GM23338 (cell line): Measurements from ENCODE around the gene P2RY13. TPM values are rescaled to one million over a fixed set of nuclear protein-coding genes. Genes with fewer than 3 reads are reported as not detected.
A peak's percentile ranks its signal among the peaks of the same experiment; 100 is the strongest.

ENCODE experiments used
- ATAC-seq: fragments of 200-7000 bp; cut with Tn5 transposase; 3 replicates; pipeline ENCODE4 v1.9.1; 2020
- DNase-seq: peaks from one replicate; pipeline ENCODE4 v3.0.0-alpha.2; 2015; ENCODE audit warnings: low spot score
- H2AFZ ChIP-seq: fragments of 200-600 bp; sonication (generic); 2 replicates; pipeline ENCODE4 v1.8.0; 2016; ENCODE audit warnings: antibody characterized with exemption, mild to moderate bottlenecking, moderate library complexity
- H3F3A ChIP-seq: fragments of 200-600 bp; sonication (generic); replicated peaks from 2 replicates; pipeline ENCODE4 v1.8.0; 2017; ENCODE audit warnings: antibody characterized with exemption, mixed run types, low read depth
- H3K27ac ChIP-seq: fragments of 200-600 bp; sonication (generic); 2 replicates; pipeline ENCODE4 v1.6.1; 2016; ENCODE audit warnings: low read depth
- H3K27me3 ChIP-seq: fragments of 200-600 bp; sonication (generic); 2 replicates; pipeline ENCODE4 v1.8.0; 2016; ENCODE audit warnings: mild to moderate bottlenecking, mixed run types, moderate library complexity; ENCODE audit not compliant: insufficient read depth
- H3K36me3 ChIP-seq: fragments of 200-600 bp; sonication (generic); 2 replicates; pipeline ENCODE4 v1.8.0; 2016; ENCODE audit warnings: mild to moderate bottlenecking; ENCODE audit not compliant: insufficient read depth
- H3K4me1 ChIP-seq: fragments of 200-600 bp; sonication (generic); 2 replicates; pipeline ENCODE4 v1.8.0; 2016; ENCODE audit warnings: mild to moderate bottlenecking, moderate library complexity; ENCODE audit not compliant: insufficient read depth
- H3K4me2 ChIP-seq: fragments of 200-600 bp; sonication (generic); 2 replicates; pipeline ENCODE4 v1.7.1; 2017; ENCODE audit warnings: mixed run types
- H3K4me3 ChIP-seq: fragments of 200-600 bp; sonication (generic); 2 replicates; pipeline ENCODE4 v1.6.1; 2016; ENCODE audit warnings: mixed run types
- H3K79me2 ChIP-seq: fragments of 200-600 bp; sonication (generic); replicated peaks from 2 replicates; pipeline ENCODE4 v1.8.0; 2017; ENCODE audit warnings: mild to moderate bottlenecking; ENCODE audit not compliant: insufficient read depth
- H3K9me2 ChIP-seq: fragments of 200-600 bp; sonication (generic); 2 replicates; pipeline ENCODE4 v1.8.0; 2017; ENCODE audit not compliant: insufficient read depth
- H4K20me1 ChIP-seq: fragments of 200-600 bp; sonication (generic); replicated peaks from 2 replicates; pipeline ENCODE4 v1.8.0; 2017; ENCODE audit warnings: mild to moderate bottlenecking; ENCODE audit not compliant: insufficient read depth
- H3K27ac Mint-ChIP-seq: 2 replicates; pipeline ENCODE4 v1.8.0; 2020; ENCODE audit warnings: inconsistent platforms, mild to moderate bottlenecking, moderate library complexity, mixed read lengths
- H3K27me3 Mint-ChIP-seq: 3 replicates; pipeline ENCODE4 v1.8.0; 2022; ENCODE audit warnings: low read depth, mild to moderate bottlenecking, moderate library complexity, mixed read lengths, inconsistent platforms; ENCODE audit not compliant: insufficient read depth, poor library complexity
- H3K36me3 Mint-ChIP-seq: 3 replicates; pipeline ENCODE4 v1.8.0; 2021; ENCODE audit warnings: low read depth, mild to moderate bottlenecking, inconsistent platforms, moderate library complexity, mixed read lengths
- H3K4me1 Mint-ChIP-seq: 3 replicates; pipeline ENCODE4 v1.8.0; 2020; ENCODE audit warnings: mild to moderate bottlenecking, inconsistent platforms, mixed read lengths
- H3K4me3 Mint-ChIP-seq: 3 replicates; pipeline ENCODE4 v1.8.0; 2021; ENCODE audit warnings: moderate library complexity, mild to moderate bottlenecking, inconsistent platforms, mixed read lengths
- H3K9me3 Mint-ChIP-seq: 3 replicates; pipeline ENCODE4 v1.8.0; 2020; ENCODE audit warnings: moderate library complexity, mild to moderate bottlenecking, inconsistent platforms, mixed read lengths
- CREB1 ChIP-seq: fragments of 250-450 bp; sonication (Bioruptor Pico); IDR thresholded peaks from 2 replicates; pipeline ENCODE4 v1.5.0; 2020; ENCODE audit warnings: low read depth, mild to moderate bottlenecking, moderate library complexity
- CTCF ChIP-seq, 2 experiments: fragments of 200-600 bp in 1 of 2; sonication (generic) in 1 of 2; conservative IDR thresholded peaks; 2 replicates each; pipeline versions ENCODE4 v1.5.1 to v1.6.1; 2016 to 2017; ENCODE audit warnings: antibody characterized with exemption in 2 of 2, low read depth in 2 of 2, mild to moderate bottlenecking in 2 of 2, moderate library complexity in 1 of 2
- ETS1 ChIP-seq: IDR thresholded peaks from 2 replicates; pipeline ENCODE4 v1.6.1; 2016; ENCODE audit warnings: antibody characterized with exemption
- EZH2 ChIP-seq: fragments of 200-600 bp; sonication (generic); IDR thresholded peaks from one replicate; pipeline ENCODE4 v1.8.0; 2017; ENCODE audit warnings: antibody characterized with exemption, mild to moderate bottlenecking, low read depth; ENCODE audit not compliant: unreplicated experiment
- EZH2phosphoT487 ChIP-seq: fragments of 200-600 bp; sonication (generic); IDR thresholded peaks from one replicate; pipeline ENCODE4 v1.8.1; 2018; ENCODE audit warnings: antibody characterized with exemption; ENCODE audit not compliant: unreplicated experiment
- JUNB ChIP-seq: IDR thresholded peaks from one replicate; pipeline ENCODE4 v1.6.1; 2016; ENCODE audit warnings: antibody characterized with exemption; ENCODE audit not compliant: unreplicated experiment
- NANOG ChIP-seq: IDR thresholded peaks from 2 replicates; pipeline ENCODE4 v1.6.1; 2016; ENCODE audit warnings: antibody characterized with exemption, borderline replicate concordance
- POLR2AphosphoS5 ChIP-seq: IDR thresholded peaks from 2 replicates; pipeline ENCODE4 v1.6.1; 2016; ENCODE audit warnings: antibody characterized with exemption, low read depth
- REST ChIP-seq: IDR thresholded peaks from one replicate; pipeline ENCODE4 v1.6.1; 2018; ENCODE audit warnings: antibody characterized with exemption; ENCODE audit not compliant: unreplicated experiment
- STAT1 ChIP-seq: IDR thresholded peaks from one replicate; pipeline ENCODE4 v1.6.1; 2016; ENCODE audit warnings: antibody characterized with exemption; ENCODE audit not compliant: unreplicated experiment
- ZNF114 ChIP-seq: fragments of 250-450 bp; sonication (Bioruptor Pico); IDR thresholded peaks from 2 replicates; pipeline ENCODE4 v1.5.0; 2020; ENCODE audit warnings: mild to moderate bottlenecking, moderate library complexity
- ZNF331 ChIP-seq: fragments of 250-450 bp; sonication (Bioruptor Pico); IDR thresholded peaks from 2 replicates; pipeline ENCODE4 v1.5.0; 2020; ENCODE audit warnings: low read depth, mild to moderate bottlenecking, moderate library complexity
- ZNF462 ChIP-seq: fragments of 250-450 bp; sonication (Bioruptor Pico); IDR thresholded peaks from 2 replicates; pipeline ENCODE4 v1.5.0; 2020; ENCODE audit warnings: mild to moderate bottlenecking, moderate library complexity
- polyA plus RNA-seq: library from polyadenylated mRNA; unstranded; fragments of >200 nt; fragmentation: Nextera tagmentation; extraction: Ambion mirVana; gene quantifications from 2 replicates; pipeline ENCODE4 v1.2.1, GENCODE V29; 2016
- total RNA-seq: library from RNA; depleted of rRNA; stranded (reverse); fragments of >200 nt; shearing (Covaris generic); gene quantifications from 2 replicates; pipeline ENCODE4 v1.2.3, GENCODE V29; 2014

Gene P2RY13
- total and polyA plus RNA-seq, 2 experiments from 2014 or later: 0.68 TPM; not detected in 1

- Histone ChIP-seq H3K4me3 (no peak within 1 kb of the TSS), H3K27me3 (no peaks in the 10 kb centered on the region), H3F3A (no peaks in the 10 kb centered on the region), H3K4me2 (no peak within 1 kb of the TSS), H3K79me2 (no peaks in the 10 kb centered on the region), H4K20me1 (no peaks in the 10 kb centered on the region), H3K36me3 (no peaks in the 10 kb centered on the region), H3K4me1 (peaks cover 44% of the 10 kb centered on the region), H3K9me2 (no peaks in the 10 kb centered on the region), H3K27ac (peak within 1 kb of the TSS; percentile 47; the same call in 1 of the 2 replicates), H2AFZ (no peak within 1 kb of the TSS)
- H3K36me3 Mint-ChIP-seq: no peaks in the 10 kb centered on the region
- H3K4me1 Mint-ChIP-seq: peaks cover 48% of the 10 kb centered on the region
- no peaks in the 10 kb centered on the region for H3K27me3 Mint-ChIP-seq
- ATAC-seq (peak; percentile 47), DNase-seq (peak; percentile 34)
- TF ChIP-seq ZNF331 (CRISPR knock-in tag) (no peak), ZNF114 (no peak), STAT1 (no peak), ETS1 (no peak), CREB1 (CRISPR knock-in tag) (no peak), EZH2phosphoT487 (no peak), REST (no peak), NANOG (no peak), JUNB (no peak), ZNF462 (CRISPR knock-in tag) (no peak), POLR2AphosphoS5 (no peak), EZH2 (no peak), CTCF (conservative IDR thresholded peaks at IDR 0.05; ENCODE audit: low read depth in 2 of 2) (no peak)
- H3K27ac Mint-ChIP-seq: peak within 1 kb of the TSS; percentile 69
- H3K9me3 Mint-ChIP-seq: no peaks in the 10 kb centered on the region
- no peak within 1 kb of the TSS for H3K4me3 Mint-ChIP-seq
Measured at GRCh38 chr3:151316267-151316991, 12.9 kb downstream of the P2RY13 start, which contains the start of gene GPR87. Gene GPR87 (minus strand): TSS chr3:151316820. CDS start chr3:151300100, 16,720 bp downstream.
